NCI-H146 treated with DMSO at 0.1 percent for 48 hours (cell line): ENCODE measurements around the gene B4GALT5.
"Not testable (repeated sequence)": the region's sequence is repeated elsewhere in the genome, so short reads cannot be mapped to it uniquely, and the experiment has no call there.

Source experiments
- DNase-seq: peaks from one replicate; lab custom pipeline; 2025; ENCODE audit not compliant: unreplicated experiment; lab: John Stamatoyannopoulos, UW

B4GALT5 gene

DNA sequence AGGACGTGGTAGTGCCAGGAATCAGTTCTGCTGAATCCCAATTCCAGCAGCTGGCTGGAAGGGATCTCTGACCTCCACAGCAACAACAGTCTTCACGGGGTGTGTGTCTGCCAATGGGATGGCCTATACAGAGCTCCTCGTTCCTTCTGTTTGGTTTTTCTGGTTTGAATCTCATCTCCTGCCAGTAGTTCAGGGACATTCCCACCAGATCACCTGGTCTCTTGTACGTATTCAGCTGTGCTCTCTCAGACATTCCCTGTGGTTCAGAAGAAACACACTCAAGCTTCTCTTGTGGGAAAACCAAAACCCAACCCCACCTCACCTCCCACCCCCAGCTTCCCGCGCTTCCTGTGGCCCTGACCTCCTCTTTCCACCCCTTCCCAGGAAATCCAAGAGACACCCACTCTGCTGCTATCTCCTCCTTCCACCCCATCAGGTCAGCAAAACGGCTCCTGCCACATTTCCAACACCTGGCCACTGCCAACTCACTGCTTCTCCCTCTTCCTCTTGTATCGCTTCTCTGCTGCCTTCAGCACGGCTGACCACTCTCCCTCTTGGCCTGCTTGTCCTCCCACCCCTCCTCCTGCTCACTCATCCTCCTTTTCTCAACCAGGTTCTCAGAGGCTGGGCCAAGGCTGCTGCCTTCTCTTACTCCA lies 82.5 kb downstream of the B4GALT5 start:
- DNase-seq: no peak

DNA sequence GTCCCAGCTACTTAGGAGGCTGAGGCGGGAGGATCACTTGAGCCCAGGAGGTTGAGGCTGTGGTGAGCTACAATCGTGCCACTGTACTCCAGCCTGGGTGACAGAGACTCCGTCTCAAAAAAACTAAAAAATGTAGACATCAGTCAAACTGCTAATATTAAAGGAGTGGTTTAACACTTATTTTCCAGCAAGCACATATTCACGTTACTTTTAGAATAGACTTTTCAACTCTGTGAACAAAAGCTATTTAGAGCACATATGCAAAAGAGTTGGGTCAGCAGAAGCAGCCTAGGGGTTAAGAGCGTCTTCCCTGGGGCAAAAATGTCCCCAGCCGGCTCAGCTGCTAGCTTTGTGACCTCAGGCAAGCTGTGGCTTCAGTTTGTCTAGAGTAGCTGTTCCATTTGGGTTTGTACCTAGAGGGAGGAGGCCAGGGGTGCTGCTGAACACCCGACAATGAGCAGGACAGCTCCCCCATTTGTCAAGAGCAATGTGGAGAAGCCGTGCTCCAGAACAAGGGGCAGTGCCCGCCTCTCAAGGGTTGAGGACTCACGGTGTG lies 83.2 kb downstream of the B4GALT5 start:
- no peak for DNase-seq

DNA sequence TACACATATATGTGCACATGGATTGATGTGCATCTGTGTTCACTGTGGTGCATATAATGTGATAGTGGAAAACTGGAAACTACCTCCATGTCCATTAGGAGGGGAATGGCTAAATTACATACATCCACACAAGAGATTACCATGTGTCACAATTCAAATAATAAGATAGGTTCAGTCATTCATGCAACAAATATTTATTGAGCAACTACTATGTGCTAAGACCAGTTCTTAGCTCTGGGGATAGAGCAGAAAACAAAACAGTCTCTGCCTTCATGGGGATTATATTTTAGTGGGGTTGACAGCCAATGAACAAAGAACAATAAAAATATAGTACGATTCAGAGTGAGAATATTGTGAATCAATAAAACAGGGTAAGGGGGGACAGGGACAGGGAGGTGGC lies 84.1 kb downstream of the B4GALT5 start:
- no peak for DNase-seq

DNA sequence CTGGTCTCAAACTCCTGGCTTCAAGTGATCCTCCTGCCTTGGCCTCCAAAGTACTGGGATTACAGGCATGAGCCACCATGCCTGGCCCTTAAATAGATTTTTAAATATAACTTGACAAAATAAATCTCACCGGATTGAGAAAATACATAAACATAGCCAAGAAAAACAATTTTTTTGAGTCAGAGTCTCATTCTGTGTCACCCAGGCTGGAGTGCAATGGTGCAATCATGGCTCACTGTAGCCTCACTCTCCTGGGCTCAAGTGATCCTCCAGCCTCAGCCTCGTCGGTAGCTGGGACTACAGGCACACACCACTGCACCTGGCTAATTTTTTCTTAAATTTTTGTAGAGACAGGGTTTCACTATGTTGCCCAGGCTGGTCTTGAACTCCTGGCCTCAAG lies 85.4 kb downstream of the B4GALT5 start:
- DNase-seq: not testable (repeated sequence)

DNA sequence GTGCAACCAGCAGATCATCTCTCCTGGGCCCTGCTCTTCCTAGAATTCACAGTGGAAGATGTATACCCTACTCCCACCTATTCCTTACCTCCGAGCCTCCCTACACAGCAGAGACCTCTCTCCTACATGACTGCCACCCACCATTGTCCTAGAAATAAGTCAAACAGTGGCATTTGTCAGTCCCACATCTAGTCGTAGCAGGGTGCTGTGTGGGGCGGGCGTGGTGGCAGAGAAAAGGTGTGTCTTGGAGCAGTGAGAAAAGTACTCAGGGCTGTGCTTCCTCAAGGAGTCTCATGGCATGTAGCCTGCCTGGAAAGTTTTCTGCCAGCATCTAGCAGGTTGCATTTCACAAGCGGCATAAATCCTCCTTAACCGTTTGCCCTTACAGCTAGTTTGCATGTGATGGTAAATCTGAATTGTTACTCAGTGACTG lies 86.3 kb downstream of the B4GALT5 start:
- DNase-seq: no peak

DNA sequence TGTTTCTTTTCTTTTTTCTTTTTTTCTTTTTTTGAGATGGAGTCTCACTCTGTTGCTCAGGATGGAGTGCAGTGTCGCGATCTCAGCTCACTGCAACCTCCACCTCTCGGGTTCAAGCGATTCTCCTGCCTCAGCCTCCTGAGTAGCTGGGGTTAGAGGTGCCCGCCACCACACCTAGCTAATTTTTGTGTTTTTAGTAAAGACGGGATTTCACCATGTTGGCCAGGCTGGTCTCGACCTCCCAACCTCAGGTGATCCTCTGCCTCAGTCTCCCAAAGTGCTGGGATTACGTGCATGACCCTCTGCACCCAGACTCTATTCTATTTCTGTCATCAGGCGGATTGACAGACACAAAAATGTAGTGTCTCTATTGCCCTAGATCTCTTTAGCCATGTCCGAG lies 88.7 kb downstream of the B4GALT5 start:
- DNase-seq: not testable (repeated sequence)

DNA sequence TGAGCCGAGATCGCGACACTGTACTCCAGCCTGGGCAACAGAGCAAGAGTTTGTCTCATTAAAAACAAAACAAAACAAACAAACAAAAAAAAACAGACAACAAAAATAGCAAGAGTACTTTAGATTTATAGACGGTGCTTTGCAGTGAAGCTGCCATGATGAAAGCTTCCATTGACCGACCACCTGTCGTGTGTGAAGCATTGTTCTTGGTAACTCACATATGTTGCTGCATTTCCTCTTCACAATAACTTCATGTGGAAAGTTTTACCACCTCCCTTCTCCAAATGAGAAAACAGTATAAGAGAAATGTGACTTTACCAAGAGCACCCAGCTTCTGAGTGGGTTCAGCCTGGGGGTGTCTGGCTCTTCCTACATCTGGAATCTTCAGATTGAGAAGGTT lies 89.4 kb downstream of the B4GALT5 start:
- no peak for DNase-seq

DNA sequence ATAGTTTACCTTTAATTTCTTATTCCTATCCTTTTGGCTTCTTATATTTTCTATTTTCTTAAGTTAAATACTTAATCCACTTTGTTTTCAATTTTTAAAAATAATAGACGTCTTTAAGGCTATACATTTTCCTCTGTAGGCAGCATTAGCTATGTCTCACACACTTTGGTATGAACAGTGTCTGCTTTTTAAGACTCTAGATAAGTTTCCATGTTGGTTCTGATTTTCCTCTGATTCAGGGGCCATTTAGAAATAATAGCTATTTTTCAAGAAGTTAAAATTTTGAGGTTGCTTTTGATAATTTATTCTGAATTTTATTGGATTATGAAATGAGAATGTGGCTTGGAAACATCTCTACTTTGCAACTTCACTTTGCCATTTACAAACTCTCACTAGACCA lies 91.4 kb downstream of the B4GALT5 start:
- no peak for DNase-seq

DNA sequence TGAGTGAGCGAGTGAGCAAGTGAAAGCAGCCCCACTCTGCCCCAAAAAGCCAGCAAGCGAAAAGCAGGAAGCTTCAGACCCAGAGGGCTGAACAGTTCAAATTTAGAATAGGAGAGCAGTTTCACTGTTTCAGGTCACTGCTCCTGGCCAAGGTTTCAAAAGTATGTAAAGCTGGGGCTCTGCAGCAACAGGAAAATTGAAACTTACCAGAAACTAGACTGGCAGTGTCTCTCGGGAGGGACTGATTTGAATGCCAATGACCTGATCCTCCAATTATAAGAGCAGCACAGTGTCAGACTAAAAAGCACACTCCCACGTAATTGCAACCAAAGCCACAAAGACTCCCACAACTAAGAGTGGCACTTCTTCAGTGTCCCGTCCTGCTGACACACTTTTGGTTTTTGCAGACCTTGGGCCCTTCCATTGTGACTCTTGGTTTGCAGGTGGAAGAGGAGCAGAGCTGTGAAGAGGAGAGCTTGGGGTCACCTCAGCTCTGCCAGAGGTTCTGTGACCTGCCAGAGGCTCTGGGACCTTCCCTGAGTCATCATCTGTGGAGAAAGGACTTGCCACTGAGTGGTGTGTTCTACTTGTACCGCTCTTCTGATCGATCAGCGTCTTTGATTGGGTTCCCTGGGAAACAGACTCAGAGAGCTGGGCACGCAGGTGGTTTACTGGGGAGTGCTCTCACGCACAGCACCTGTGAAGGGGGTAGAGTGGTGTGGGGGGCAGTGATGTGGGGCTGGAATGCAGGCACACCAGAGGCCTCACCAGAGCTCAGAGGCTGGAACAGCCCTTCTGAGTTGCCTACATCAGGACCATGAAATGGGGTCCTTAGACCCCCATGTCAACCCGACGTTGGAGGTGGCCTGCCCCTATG lies 93.1 kb downstream of the B4GALT5 start:
- no peak for DNase-seq

DNA sequence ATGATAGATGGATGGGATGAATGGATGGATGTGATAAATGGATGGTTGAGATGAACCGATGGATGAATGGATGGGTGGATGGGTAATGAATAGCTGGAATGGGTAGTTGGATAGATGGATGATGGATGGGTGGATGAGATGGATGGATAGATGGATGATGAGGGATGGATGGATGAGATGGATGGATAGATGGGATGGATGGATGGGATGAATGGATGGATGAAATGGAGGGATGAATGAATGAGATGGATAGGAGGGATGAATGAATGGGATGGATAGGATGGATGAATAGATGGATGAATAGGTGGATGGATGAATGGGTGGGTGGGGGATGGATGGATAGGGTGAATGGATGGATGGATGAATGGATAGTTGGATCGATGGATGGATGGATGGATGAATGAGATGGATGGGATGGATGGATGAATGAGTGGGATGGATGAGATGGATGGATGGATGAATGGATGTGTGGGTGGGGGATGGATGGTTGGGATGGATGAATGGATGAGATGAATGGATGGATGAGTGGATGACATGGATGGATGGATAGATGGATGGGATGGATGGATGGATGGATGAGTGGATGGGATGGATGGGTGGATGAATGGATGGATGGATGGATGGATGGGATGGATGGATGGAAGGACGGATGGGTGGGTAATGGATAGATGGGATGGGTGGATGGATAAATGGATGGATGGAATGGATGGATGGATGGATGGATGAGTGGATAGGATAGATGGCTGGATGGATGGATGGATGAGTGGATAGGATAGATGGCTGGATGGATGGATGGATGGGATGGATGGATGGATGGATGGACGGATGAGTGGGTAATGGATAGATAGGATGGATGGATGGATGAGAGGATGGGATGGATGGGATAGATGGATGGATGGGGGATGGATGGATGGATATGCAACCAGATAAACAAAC lies 94.3 kb downstream of the B4GALT5 start:
- DNase-seq: no peak

DNA sequence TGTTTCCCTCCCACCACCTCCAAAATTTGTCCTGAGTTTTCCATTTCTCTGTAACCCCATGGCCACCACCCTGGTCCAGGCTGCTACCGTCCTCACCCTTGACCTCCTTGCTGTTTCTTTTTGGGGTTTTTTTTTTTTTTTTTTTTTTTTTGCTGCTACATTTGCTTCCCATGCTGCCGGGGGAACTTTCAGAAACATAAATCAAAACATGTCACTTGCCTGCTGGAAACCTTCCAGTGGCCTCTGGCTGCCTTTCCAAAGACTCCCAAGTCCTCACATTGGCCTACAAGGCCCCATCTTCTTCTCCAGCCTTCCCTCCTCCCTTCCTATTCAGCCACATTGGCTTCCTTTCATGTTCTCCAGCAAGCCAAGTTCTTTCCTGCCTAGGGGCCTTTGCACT lies 95.4 kb downstream of the B4GALT5 start:
- DNase-seq: no peak

DNA sequence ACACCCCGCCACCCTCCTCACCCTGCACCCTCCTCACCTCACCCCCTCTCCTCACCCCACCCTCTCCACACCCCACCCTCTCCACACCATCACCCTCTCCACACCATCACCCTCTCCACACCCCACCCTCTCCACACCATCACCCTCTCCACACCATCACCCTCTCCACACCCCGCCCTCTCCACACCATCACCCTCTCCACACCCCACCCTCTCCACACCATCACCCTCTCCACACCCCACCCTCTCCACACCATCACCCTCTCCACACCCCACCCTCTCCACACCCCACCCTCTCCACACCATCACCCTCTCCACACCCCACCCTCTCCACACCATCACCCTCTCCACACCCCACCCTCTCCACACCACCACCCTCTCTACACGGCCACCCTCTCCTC lies 96.3 kb downstream of the B4GALT5 start:
- DNase-seq: not testable (repeated sequence)

DNA sequence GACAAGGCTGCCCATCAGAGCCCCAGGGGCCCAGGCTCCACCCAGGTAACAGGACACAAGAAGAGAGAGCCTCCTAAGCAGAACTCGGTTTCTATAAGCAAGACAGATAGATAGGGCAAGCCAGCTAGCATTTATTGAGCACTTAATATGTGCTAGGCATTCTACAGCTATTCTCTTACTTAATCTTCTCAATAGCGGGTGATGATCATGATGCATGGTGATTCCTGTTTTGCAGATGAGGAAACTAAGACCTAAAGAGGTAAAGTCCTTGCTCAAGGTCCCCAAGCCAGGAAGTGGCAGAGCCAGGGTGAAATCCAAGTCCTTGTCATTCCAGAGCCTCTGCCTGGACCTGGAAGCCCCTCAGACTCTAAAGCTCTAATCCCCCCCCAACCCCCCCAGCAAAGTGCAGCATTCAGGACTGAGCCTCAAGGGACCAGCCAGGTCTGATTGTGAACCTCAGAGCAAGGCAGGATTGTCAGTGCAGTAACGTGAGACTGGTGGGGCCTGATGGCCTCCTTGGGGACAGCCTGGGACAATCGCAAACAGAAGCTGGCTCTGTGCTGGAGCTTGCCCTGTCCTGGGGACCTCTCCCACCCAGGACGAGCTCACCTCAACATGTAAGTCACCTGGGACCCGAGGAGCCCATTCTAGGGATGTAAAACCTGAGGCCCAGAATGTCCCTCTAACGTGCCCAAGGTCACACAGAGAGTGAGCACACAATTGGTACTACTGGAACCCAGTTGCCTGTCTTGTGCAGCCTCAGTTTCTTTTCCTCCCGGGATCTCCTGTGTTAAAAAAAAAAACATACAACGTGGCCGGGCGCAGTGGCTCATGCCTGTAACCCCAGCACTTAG lies 97.3 kb downstream of the B4GALT5 start:
- DNase-seq: no peak

DNA sequence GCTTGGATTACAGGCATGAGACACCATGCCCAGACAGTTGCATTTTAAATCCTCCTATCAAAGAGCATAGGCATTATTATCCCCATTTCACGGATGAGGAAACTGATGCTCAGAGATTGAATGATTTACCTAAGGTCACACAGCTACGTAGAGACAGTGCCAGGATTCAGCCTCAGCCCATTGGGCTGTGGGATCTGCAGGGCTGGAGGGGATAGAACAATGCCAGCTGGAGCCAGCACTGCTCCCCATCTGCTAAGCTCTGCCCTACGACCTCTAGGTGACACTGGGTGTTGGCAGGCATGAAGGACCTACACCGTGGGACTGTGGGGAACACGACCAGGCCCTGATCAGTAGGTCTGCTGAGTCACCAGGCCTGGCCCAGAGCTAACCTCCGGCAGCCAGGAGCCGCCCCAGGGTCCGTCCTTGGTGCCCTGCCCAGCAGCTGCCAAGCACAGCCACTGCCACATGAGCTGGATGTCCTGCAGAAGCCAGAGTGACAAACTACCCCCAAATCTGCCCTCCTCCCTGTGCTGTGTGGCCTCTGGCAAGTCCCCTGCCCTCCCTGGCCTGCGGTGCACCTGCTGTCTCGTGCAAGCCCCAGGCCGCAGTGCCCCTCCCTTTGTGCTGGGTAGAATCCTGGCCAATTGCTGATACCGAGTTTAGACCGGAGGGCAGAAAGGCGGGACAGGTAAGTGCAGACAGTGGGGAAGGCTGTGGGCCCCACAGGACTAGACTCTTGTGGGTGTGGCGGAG lies 98.1 kb downstream of the B4GALT5 start:
- DNase-seq: no peak

DNA sequence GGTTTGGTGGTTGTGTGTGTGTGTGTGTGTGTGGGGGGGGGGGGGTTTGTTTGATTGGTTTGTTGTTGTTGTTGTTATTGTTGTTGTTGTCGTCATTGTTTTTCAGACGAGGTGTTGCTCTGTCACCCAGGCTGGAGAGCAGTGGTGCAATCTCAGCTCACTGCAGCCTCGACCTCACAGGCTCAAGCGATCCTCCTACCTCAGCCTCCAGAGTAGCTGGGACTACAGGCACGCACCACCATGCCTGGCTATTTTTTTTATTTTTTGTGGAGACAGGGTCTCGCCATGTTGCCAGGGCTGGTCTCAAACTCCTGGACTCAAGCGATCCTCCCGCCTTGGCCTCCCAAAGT lies 98.7 kb downstream of the B4GALT5 start:
- DNase-seq: not testable (repeated sequence)

DNA sequence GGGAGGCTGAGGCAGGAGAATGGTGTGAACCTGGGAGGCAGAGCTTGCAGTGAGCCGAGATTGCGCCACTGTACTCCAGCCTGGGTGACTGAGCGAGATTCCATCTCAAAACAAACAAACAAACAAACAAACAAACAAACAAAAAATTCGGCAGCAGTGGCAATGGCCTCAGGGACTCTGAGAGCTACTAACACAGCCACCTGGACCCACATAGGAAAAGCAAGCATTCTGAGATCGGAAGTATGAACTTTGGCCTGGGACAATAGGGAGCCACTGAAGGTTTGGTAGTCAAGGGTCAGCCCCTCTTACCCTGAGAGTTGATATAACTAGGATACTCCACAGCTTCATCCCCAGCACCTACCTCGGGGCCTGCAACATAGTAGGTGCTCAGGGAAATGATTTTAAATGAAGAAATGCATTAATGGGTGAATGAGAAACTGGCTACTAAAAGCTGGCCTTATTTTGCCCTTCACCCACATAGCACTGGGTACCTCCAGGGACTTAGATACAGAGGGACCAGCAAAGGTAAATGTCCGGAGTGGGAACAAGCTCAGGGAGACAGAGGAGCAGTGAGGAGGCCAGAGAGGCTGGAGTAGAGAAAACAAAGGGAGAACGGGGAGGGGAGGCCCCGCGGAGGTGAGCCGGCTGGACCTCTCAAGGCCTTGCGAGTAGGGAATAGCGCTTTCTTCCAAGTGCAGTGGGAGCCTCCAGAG lies 99.2 kb downstream of the B4GALT5 start:
- DNase-seq: no peak

DNA sequence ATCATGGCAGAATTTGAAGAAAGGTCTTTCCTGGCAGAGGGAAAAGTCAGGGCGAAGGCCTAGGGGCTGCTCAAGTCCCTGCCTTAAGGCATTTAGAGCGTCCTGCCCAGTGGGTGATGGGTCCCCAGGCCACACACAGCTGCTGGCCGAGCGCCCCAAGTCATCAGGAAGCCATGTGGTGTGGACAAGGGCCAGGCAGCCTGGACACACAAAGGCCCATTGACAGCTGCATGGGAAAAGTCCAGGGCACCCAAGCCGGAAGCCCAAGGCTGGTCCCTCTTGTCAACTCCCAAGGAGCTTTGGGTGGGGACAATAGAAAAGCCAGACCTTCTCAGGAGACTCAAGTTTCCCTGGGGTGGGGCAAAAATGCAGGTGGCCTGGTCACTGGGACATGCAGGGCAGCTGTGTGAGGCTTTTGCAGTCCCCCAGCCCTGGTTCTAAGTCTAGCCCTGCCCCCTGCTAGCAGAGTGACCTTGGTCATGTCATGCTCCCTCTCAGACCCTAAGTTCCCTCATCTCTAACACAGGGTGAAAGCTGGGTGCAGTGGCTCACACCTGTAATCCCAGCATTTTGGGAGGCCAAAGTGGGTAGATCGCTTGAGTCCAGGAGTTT lies 101.4 kb downstream of the B4GALT5 start:
- DNase-seq: no peak

DNA sequence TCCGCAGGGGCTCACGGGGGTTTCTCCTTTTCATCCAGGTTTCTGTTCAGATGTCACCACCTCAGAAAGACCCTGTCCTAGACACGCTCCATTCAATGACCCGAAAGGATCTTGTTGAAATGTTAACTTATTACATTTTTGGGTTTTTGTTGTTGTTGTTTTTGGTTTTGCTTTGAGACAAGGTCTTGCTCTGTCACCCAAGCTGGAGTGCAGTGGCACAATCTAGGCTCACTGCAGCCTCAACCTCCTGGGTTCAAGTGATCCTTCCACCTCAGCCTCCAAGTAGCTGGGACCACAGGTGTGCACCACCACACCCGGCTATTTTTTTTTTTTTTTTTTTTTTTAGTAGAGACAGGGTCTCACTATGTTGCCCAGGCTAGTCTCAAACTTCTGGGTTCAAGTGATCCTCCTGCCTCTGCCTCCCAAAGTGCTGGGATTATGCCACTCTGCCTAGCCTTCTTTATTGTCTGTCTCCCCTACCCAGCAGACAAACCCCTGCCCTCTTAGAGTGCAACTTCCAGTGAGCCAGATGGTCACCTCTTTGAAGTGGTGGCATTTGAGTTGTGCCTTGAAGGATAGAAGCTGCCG lies 102.0 kb downstream of the B4GALT5 start:
- not testable (repeated sequence) for DNase-seq
